GM21619 (cell line): ENCODE measurements around the gene KCNC1.

ENCODE experiments used
- ATAC-seq: cut with Tn5 transposase; IDR thresholded peaks from one replicate; pipeline ENCODE4 v1.9.1; 2021; ENCODE audit not compliant: unreplicated experiment

KCNC1 gene

GRCh38 chr11:17736930-17737817 is 2.6 kb downstream of the KCNC1 start:
- ATAC-seq: no peak

GRCh38 chr11:17738151-17738973 is 3.8 kb downstream of the KCNC1 start:
- no peak for ATAC-seq

GRCh38 chr11:17739945-17740338 is 5.4 kb downstream of the KCNC1 start:
- no peak for ATAC-seq

GRCh38 chr11:17740649-17741235 is 6.2 kb downstream of the KCNC1 start:
- ATAC-seq: no peak

GRCh38 chr11:17741487-17741886 is 6.9 kb downstream of the KCNC1 start:
- ATAC-seq: no peak

GRCh38 chr11:17742019-17742418 is 7.4 kb downstream of the KCNC1 start:
- ATAC-seq: no peak

- no peak for ATAC-seq
Observed at GRCh38 chr11:17743026-17743807, 8.6 kb downstream of the KCNC1 start.

GRCh38 chr11:17743808-17744119 is 9.2 kb downstream of the KCNC1 start:
- no peak for ATAC-seq

GRCh38 chr11:17744151-17744940 is 9.8 kb downstream of the KCNC1 start:
- ATAC-seq: no peak

GRCh38 chr11:17745023-17745772 is 10.6 kb downstream of the KCNC1 start:
- no peak for ATAC-seq

GRCh38 chr11:17746096-17746495 is 11.5 kb downstream of the KCNC1 start:
- ATAC-seq: no peak

GRCh38 chr11:17747131-17747955 is 12.8 kb downstream of the KCNC1 start:
- no peak for ATAC-seq

- ATAC-seq: no peak
Observed at GRCh38 chr11:17748044-17748443, 13.5 kb downstream of the KCNC1 start.

- ATAC-seq: no peak
Observed at GRCh38 chr11:17748761-17749721, 14.5 kb downstream of the KCNC1 start.

- ATAC-seq: no peak
Observed at GRCh38 chr11:17750013-17750800, 15.6 kb downstream of the KCNC1 start.

- ATAC-seq: no peak
Observed at GRCh38 chr11:17750801-17751165, 16.2 kb downstream of the KCNC1 start.

- ATAC-seq: no peak
Observed at GRCh38 chr11:17751558-17751957, 17.0 kb downstream of the KCNC1 start.
